ENCODE data around the gene TERF2IP. TPM values are rescaled to one million over a fixed set of nuclear protein-coding genes. Genes with fewer than 3 reads are reported as not detected.

The TERF2IP gene
- polyA plus RNA-seq, 1 donor (not counting 4 experiments of a cell fraction or from before 2014, with no cell fraction given) = 24.4 TPM

GRCh38 chr16:75697571-75697970, 50.0 kb downstream of the TERF2IP start:
- DNase-seq (ENCODE audit: low read depth, low spot score) (no peak), FAIRE-seq (no peak)
- H3K9me3 ChIP-seq (ENCODE audit: control insufficient read depth, low read depth, low read length) = no peaks in the 10 kb centered on the region
- no peak overlapping the region for H3K4me2 ChIP-seq (ENCODE audit: control insufficient read depth, extremely low read depth, insufficient read depth, low read depth, low read length)
- H4K20me1 ChIP-seq (ENCODE audit: control insufficient read depth, extremely low read depth, insufficient read depth, low read length) = no peaks in the 10 kb centered on the region
- H3K27me3 ChIP-seq (ENCODE audit: control insufficient read depth, extremely low read depth, insufficient read depth, low read length) = no peaks in the 10 kb centered on the region
- H3K9me1 ChIP-seq (ENCODE audit: control insufficient read depth, extremely low read depth, insufficient read depth, low read length) = no peaks in the 10 kb centered on the region
- no peak overlapping the region for H3K27ac ChIP-seq (ENCODE audit: control insufficient read depth, insufficient read depth, low read length)
- H3K4me3 ChIP-seq (ENCODE audit: control insufficient read depth in 2 of 3, extremely low read depth in 1 of 3, insufficient read depth in 2 of 3, low read depth in 1 of 3, low read length in 3 of 3) = no peak overlapping the region
- H2AFZ ChIP-seq (ENCODE audit: control insufficient read depth, low read length) = no peak overlapping the region
- TF ChIP-seq EZH2 (IDR thresholded peaks at IDR 0.05; ENCODE audit: low read length) = no peak
- TF ChIP-seq, protein P1, sequence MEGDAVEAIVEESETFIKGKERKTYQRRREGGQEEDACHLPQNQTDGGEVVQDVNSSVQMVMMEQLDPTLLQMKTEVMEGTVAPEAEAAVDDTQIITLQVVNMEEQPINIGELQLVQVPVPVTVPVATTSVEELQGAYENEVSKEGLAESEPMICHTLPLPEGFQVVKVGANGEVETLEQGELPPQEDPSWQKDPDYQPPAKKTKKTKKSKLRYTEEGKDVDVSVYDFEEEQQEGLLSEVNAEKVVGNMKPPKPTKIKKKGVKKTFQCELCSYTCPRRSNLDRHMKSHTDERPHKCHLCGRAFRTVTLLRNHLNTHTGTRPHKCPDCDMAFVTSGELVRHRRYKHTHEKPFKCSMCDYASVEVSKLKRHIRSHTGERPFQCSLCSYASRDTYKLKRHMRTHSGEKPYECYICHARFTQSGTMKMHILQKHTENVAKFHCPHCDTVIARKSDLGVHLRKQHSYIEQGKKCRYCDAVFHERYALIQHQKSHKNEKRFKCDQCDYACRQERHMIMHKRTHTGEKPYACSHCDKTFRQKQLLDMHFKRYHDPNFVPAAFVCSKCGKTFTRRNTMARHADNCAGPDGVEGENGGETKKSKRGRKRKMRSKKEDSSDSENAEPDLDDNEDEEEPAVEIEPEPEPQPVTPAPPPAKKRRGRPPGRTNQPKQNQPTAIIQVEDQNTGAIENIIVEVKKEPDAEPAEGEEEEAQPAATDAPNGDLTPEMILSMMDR (optimal IDR thresholded peaks at IDR 0.05 in 1 of 3, IDR thresholded peaks at IDR 0.05 in 1 of 3, conservative IDR thresholded peaks at IDR 0.05 in 1 of 3; ENCODE audit: extremely low read depth in 1 of 3, insufficient read depth in 2 of 3, low read length in 3 of 3) = no peak
- no peaks in the 10 kb centered on the region for H3K36me3 ChIP-seq (ENCODE audit: control insufficient read depth in 2 of 2, extremely low read depth in 1 of 2, insufficient read depth in 2 of 2, low read length in 2 of 2)
- no peak overlapping the region for H3K9ac ChIP-seq (ENCODE audit: control insufficient read depth, extremely low read depth, insufficient read depth, low read length)
- H3K79me2 ChIP-seq (ENCODE audit: control insufficient read depth, insufficient read depth, low read length) = no peaks in the 10 kb centered on the region
- no peaks in the 10 kb centered on the region for H3K4me1 ChIP-seq (ENCODE audit: control insufficient read depth, extremely low read depth, insufficient read depth, low read length)
- dilution Hi-C loops (cut with MboI; ENCODE audit: extremely low pct_ligation_motif_present, low sequenced_read_pairs) = no loop called here

GRCh38 chr16:75701361-75701760, 53.8 kb downstream of the TERF2IP start, which contains the start of gene DUXB:
TSS of gene DUXB (minus strand) at chr16:75701461. CDS start at chr16:75701418, 43 bp downstream.
- Histone ChIP-seq H3K36me3 (ENCODE audit: control insufficient read depth in 2 of 2, extremely low read depth in 1 of 2, insufficient read depth in 2 of 2, low read length in 2 of 2) (no peaks in the 10 kb centered on the region), H3K4me1 (ENCODE audit: control insufficient read depth, extremely low read depth, insufficient read depth, low read length) (no peaks in the 10 kb centered on the region), H3K4me3 (ENCODE audit: control insufficient read depth in 2 of 3, extremely low read depth in 1 of 3, insufficient read depth in 2 of 3, low read depth in 1 of 3, low read length in 3 of 3) (no peak within 1 kb of the TSS), H3K27ac (ENCODE audit: control insufficient read depth, insufficient read depth, low read length) (no peak within 1 kb of the TSS), H2AFZ (ENCODE audit: control insufficient read depth, low read length) (no peak within 1 kb of the TSS), H3K9me1 (ENCODE audit: control insufficient read depth, extremely low read depth, insufficient read depth, low read length) (no peaks in the 10 kb centered on the region), H3K4me2 (ENCODE audit: control insufficient read depth, extremely low read depth, insufficient read depth, low read depth, low read length) (no peak within 1 kb of the TSS), H3K9me3 (ENCODE audit: control insufficient read depth, low read depth, low read length) (no peaks in the 10 kb centered on the region), H4K20me1 (ENCODE audit: control insufficient read depth, extremely low read depth, insufficient read depth, low read length) (no peaks in the 10 kb centered on the region), H3K79me2 (ENCODE audit: control insufficient read depth, insufficient read depth, low read length) (no peaks in the 10 kb centered on the region), H3K9ac (ENCODE audit: control insufficient read depth, extremely low read depth, insufficient read depth, low read length) (no peak within 1 kb of the TSS), H3K27me3 (ENCODE audit: control insufficient read depth, extremely low read depth, insufficient read depth, low read length) (no peaks in the 10 kb centered on the region)
- DNase-seq (ENCODE audit: low read depth, low spot score) = no peak
- FAIRE-seq = no peak
- no peak for TF ChIP-seq EZH2 (IDR thresholded peaks at IDR 0.05; ENCODE audit: low read length)
- TF ChIP-seq, protein P1 (optimal IDR thresholded peaks at IDR 0.05 in 1 of 3, IDR thresholded peaks at IDR 0.05 in 1 of 3, conservative IDR thresholded peaks at IDR 0.05 in 1 of 3; ENCODE audit: extremely low read depth in 1 of 3, insufficient read depth in 2 of 3, low read length in 3 of 3) = no peak
- dilution Hi-C loops (cut with MboI; ENCODE audit: extremely low pct_ligation_motif_present, low sequenced_read_pairs) = no loop called here
